ENCODE results near the gene TTC5. TPM values are rescaled to one million over a fixed set of nuclear protein-coding genes. Genes with fewer than 3 reads are reported as not detected.

The TTC5 gene
- total RNA-seq, 1 donor, result 18.5 TPM

- Histone ChIP-seq H2AFZ (ENCODE audit: low read length) (no peak overlapping the region), H3K9me3 (ENCODE audit: low read depth, low read length) (no peaks in the 10 kb centered on the region), H3K4me3 (ENCODE audit: insufficient read depth, low read length) (no peak overlapping the region), H3K4me2 (ENCODE audit: insufficient read depth, low read length) (no peak overlapping the region), H4K20me1 (ENCODE audit: insufficient read depth, low read length) (no peaks in the 10 kb centered on the region), H3K36me3 (ENCODE audit: insufficient read depth, low read length) (peaks cover 25% of the 10 kb centered on the region), H3K79me2 (ENCODE audit: insufficient read depth, low read length) (peaks cover 53% of the 10 kb centered on the region), H3K4me1 (ENCODE audit: insufficient read depth, low read length) (no peaks in the 10 kb centered on the region), H3K27ac (ENCODE audit: low read depth, low read length) (no peak overlapping the region), H3K27me3 (ENCODE audit: insufficient read depth, low read length) (no peaks in the 10 kb centered on the region)
- TF ChIP-seq CTCF (IDR thresholded peaks at IDR 0.05; ENCODE audit: extremely low read depth, low read depth, low read length), result no peak
- no peak for DNase-seq (ENCODE audit: insufficient read length, low spot score, missing footprints)
Measured at GRCh38 chr14:20328705-20329104, 23.0 kb upstream of the TTC5 start.

- Histone ChIP-seq H3K27ac (ENCODE audit: low read depth, low read length) (peak overlapping the region; percentile 12), H3K27me3 (ENCODE audit: insufficient read depth, low read length) (no peaks in the 10 kb centered on the region), H2AFZ (ENCODE audit: low read length) (no peak overlapping the region), H4K20me1 (ENCODE audit: insufficient read depth, low read length) (no peaks in the 10 kb centered on the region), H3K36me3 (ENCODE audit: insufficient read depth, low read length) (peaks cover 32% of the 10 kb centered on the region), H3K79me2 (ENCODE audit: insufficient read depth, low read length) (peaks cover 43% of the 10 kb centered on the region), H3K4me1 (ENCODE audit: insufficient read depth, low read length) (no peaks in the 10 kb centered on the region), H3K4me2 (ENCODE audit: insufficient read depth, low read length) (peak overlapping the region; percentile 6), H3K9me3 (ENCODE audit: low read depth, low read length) (no peaks in the 10 kb centered on the region), H3K4me3 (ENCODE audit: insufficient read depth, low read length) (no peak overlapping the region)
- no peak for DNase-seq (ENCODE audit: insufficient read length, low spot score, missing footprints)
- TF ChIP-seq CTCF (IDR thresholded peaks at IDR 0.05; ENCODE audit: extremely low read depth, low read depth, low read length), result peak; percentile 67
Measured at GRCh38 chr14:20327005-20327869, 21.5 kb upstream of the TTC5 start.

- Histone ChIP-seq H3K27me3 (ENCODE audit: insufficient read depth, low read length) (no peaks in the 10 kb centered on the region), H3K36me3 (ENCODE audit: insufficient read depth, low read length) (peaks cover 64% of the 10 kb centered on the region)
Measured at GRCh38 chr14:20317720-20318119, 12.0 kb upstream of the TTC5 start.

More at GRCh38 chr14:20317720-20318119, 12.0 kb upstream of the TTC5 start:
- TF ChIP-seq CTCF (IDR thresholded peaks at IDR 0.05; ENCODE audit: extremely low read depth, low read depth, low read length), result no peak
- Histone ChIP-seq H3K79me2 (ENCODE audit: insufficient read depth, low read length) (no peaks in the 10 kb centered on the region), H3K4me3 (ENCODE audit: insufficient read depth, low read length) (no peak overlapping the region), H4K20me1 (ENCODE audit: insufficient read depth, low read length) (no peaks in the 10 kb centered on the region), H2AFZ (ENCODE audit: low read length) (no peak overlapping the region), H3K4me1 (ENCODE audit: insufficient read depth, low read length) (no peaks in the 10 kb centered on the region), H3K27ac (ENCODE audit: low read depth, low read length) (no peak overlapping the region), H3K9me3 (ENCODE audit: low read depth, low read length) (no peaks in the 10 kb centered on the region), H3K4me2 (ENCODE audit: insufficient read depth, low read length) (no peak overlapping the region)
- no peak for DNase-seq (ENCODE audit: insufficient read length, low spot score, missing footprints)
